ENCODE measurements around the gene IL1R2. TPM values are rescaled to one million over a fixed set of nuclear protein-coding genes. Genes with fewer than 3 reads are reported as not detected.

IL1R2 gene
- total RNA-seq, 4 donors from 2014 or later = 2.9 to 8.2 (median 4.9) TPM

GRCh38 chr2:102060047-102060446, 68.3 kb downstream of the IL1R2 start:
- no peak for TF ChIP-seq POLR2A (IDR thresholded peaks at IDR 0.05)
- TF ChIP-seq, protein P1, sequence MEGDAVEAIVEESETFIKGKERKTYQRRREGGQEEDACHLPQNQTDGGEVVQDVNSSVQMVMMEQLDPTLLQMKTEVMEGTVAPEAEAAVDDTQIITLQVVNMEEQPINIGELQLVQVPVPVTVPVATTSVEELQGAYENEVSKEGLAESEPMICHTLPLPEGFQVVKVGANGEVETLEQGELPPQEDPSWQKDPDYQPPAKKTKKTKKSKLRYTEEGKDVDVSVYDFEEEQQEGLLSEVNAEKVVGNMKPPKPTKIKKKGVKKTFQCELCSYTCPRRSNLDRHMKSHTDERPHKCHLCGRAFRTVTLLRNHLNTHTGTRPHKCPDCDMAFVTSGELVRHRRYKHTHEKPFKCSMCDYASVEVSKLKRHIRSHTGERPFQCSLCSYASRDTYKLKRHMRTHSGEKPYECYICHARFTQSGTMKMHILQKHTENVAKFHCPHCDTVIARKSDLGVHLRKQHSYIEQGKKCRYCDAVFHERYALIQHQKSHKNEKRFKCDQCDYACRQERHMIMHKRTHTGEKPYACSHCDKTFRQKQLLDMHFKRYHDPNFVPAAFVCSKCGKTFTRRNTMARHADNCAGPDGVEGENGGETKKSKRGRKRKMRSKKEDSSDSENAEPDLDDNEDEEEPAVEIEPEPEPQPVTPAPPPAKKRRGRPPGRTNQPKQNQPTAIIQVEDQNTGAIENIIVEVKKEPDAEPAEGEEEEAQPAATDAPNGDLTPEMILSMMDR (IDR thresholded peaks at IDR 0.05) = no peak
- DNase-seq = no peak
- Histone ChIP-seq H3K4me1 (peaks cover 8 to 20% of the 10 kb centered on the region in 2 donors), H3K36me3 (no peaks in the 10 kb centered on the region), H3K4me3 (no peak overlapping the region), H3K27ac (no peak overlapping the region), H3K27me3 (no peaks in the 10 kb centered on the region), H3K9me3 (no peaks in the 10 kb centered on the region)
- intact Hi-C loops (cut with DNase I; ENCODE audit: low total_unique reads) = no loop called here

DNA sequence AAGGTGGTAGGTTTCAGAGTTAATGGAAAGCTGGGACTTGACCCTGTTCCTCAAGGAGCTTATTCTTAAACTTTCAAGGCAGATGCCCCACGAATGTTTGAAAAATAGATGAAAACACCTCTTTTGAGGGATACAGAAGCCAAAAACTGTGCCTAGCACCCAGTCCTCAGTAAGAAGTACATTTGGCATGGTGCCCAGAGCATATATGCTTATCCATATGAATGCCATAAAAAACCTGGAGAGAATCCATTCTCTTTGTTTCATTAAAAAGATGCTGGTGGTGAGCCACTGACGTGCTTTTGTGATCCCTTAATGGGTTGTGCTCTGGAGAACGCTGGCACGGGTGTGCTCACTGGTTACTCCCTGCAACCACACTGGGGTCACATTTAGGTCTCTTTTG, 69.0 kb downstream of the IL1R2 start:
- no peaks in the 10 kb centered on the region for H3K36me3 ChIP-seq
- TF ChIP-seq, protein P1 (IDR thresholded peaks at IDR 0.05) = no peak
- TF ChIP-seq POLR2A (IDR thresholded peaks at IDR 0.05) = no peak
- H3K27me3 ChIP-seq = no peaks in the 10 kb centered on the region
- H3K9me3 ChIP-seq = no peaks in the 10 kb centered on the region
- H3K27ac ChIP-seq = no peak overlapping the region
- DNase-seq = no peak
- intact Hi-C loops (cut with DNase I; ENCODE audit: low total_unique reads) = no loop called here
- no peak overlapping the region for H3K4me3 ChIP-seq
- peaks cover 8 to 26% of the 10 kb centered on the region in 2 donors for H3K4me1 ChIP-seq

- H3K4me1 ChIP-seq = peaks cover 8 to 26% of the 10 kb centered on the region in 2 donors
- no peak for TF ChIP-seq POLR2A (IDR thresholded peaks at IDR 0.05)
- TF ChIP-seq, protein P1 (IDR thresholded peaks at IDR 0.05) = no peak
- H3K9me3 ChIP-seq = no peaks in the 10 kb centered on the region
- no peaks in the 10 kb centered on the region for H3K36me3 ChIP-seq
- peak overlapping the region in 1 of 2 donors; percentile 95 for H3K27ac ChIP-seq
- no peak for DNase-seq
- H3K4me3 ChIP-seq = no peak overlapping the region
- intact Hi-C loops (cut with DNase I; ENCODE audit: low total_unique reads) = no loop called here
- no peaks in the 10 kb centered on the region for H3K27me3 ChIP-seq
Observed at GRCh38 chr2:102061286-102061699, 69.5 kb downstream of the IL1R2 start.

- Histone ChIP-seq H3K9me3 (no peaks in the 10 kb centered on the region), H3K4me3 (no peak overlapping the region), H3K36me3 (no peaks in the 10 kb centered on the region), H3K27ac (peak overlapping the region; percentile 86 to 95), H3K27me3 (no peaks in the 10 kb centered on the region), H3K4me1 (peaks cover 8 to 26% of the 10 kb centered on the region in 2 donors)
- intact Hi-C loops (cut with DNase I; ENCODE audit: low total_unique reads) = no loop called here
- no peak for DNase-seq
- TF ChIP-seq, protein P1 (IDR thresholded peaks at IDR 0.05) = no peak
- TF ChIP-seq POLR2A (IDR thresholded peaks at IDR 0.05) = no peak
Observed at GRCh38 chr2:102061962-102062795, 70.4 kb downstream of the IL1R2 start.

DNA sequence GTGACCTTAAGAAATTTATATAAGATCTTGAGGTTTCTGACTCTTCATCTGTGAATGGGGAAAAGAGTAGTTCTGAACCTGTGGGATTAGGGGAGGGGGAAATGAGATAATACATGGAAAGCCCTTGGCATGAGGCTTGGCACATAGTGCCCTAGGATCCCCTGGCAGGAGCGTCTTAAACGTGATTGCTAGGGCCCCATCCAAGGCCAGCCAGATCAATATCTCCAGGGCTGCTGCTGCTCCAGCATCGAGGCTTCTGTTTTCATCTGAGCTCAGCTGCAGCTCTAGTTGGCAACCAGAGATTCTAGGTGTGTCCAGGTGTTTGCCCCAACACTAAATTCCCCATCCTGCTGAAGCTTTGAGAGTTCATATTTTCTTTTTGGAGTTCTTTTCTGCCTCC, 71.0 kb downstream of the IL1R2 start:
- intact Hi-C loops (cut with DNase I; ENCODE audit: low total_unique reads) = no loop called here
- Histone ChIP-seq H3K4me1 (peaks cover 8 to 26% of the 10 kb centered on the region in 2 donors), H3K27ac (peak overlapping the region; percentile 86 to 95), H3K27me3 (no peaks in the 10 kb centered on the region), H3K9me3 (no peaks in the 10 kb centered on the region), H3K36me3 (no peaks in the 10 kb centered on the region), H3K4me3 (no peak overlapping the region)
- no peak for TF ChIP-seq POLR2A (IDR thresholded peaks at IDR 0.05)
- TF ChIP-seq, protein P1 (IDR thresholded peaks at IDR 0.05) = no peak
- DNase-seq = no peak
